GM19239 (cell line): ENCODE measurements around the gene USP24.
A peak's percentile ranks its signal among the peaks of the same experiment; 100 is the strongest.
"Not testable (repeated sequence)": the region's sequence is repeated elsewhere in the genome, so short reads cannot be mapped to it uniquely, and the experiment has no call there.

Experiments
- DNase-seq: peaks from one replicate; pipeline ENCODE4 v3.0.0; 2011; ENCODE audit warnings: low spot score; ENCODE audit not compliant: insufficient read length
- FAIRE-seq: peaks from 2 replicates; lab custom pipeline; 2011; peaks lifted over from hg19 to GRCh38; lab: Jason Lieb, UNC

The USP24 gene

DNA sequence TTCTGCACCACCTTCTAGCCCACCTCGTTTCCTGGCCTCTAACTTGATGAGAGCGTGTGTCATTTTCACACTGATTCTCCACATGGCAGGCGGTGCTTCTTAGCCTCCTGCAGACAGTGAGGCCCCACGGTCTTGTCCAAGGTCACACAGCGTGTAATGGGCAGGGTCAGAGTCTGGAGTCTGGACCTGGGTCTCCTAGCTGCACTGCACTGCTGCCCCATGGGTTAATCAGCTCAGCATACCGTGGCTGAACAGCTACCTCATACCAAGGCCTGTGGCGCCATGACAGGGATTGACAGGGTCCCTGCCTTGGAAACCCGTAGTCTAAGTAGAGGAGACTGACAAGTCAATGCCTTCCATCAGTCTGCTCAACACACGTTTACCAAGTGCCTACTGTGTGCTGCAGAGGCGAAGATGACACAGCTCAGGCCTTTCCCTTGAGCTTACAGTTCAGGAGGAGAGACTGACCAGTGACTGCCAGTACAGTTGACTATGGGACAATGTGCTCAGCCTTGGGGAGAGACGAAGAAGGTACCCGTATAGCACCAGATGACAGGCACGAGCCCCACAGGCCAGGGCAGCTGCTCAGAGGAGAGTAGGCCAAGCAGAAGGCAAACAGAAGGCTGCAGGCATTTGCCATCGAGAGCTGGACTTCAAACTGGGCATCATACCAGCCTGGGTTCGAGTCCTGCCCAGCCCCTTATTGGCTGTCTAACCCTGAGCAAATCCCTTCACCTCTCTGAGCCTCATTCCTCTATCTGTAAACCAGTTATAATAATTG, 170.4 kb downstream of the USP24 start:
- no peak for FAIRE-seq
- no peak for DNase-seq

DNA sequence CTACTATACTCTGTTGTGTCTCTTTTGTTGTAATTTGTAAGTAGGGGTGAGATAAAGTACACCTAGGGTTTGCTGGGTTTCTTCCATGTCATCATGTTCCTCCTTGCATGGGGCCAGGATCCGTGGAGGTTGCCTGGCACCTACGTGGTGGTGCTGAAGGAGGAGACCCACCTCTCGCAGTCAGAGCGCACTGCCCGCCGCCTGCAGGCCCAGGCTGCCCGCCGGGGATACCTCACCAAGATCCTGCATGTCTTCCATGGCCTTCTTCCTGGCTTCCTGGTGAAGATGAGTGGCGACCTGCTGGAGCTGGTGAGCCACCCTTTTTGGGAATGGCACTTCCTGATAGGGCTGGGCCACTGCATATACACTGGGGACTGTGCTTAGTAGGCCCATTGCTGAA, 171.4 kb downstream of the USP24 start:
- FAIRE-seq = no peak
- DNase-seq = no peak

DNA sequence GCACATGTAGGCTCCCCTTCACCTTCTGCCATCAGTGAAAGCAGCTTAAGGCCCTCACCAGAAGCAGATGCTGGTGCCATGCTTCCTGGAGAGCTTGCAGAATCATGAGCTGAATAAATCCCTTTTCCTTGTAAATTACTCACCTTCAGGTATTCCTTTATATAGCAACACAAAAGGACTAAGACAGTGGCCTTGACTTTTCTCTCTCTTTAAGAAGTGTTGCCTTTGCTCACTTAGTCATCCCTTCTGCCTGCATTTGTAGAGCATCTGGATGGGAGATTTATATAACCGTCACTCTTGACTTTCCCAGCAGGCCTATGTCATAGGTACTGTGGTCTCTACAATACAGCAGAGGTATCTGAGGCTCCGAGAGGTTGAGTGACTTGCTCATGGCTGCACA, 172.2 kb downstream of the USP24 start:
- FAIRE-seq (no peak), DNase-seq (no peak)

DNA sequence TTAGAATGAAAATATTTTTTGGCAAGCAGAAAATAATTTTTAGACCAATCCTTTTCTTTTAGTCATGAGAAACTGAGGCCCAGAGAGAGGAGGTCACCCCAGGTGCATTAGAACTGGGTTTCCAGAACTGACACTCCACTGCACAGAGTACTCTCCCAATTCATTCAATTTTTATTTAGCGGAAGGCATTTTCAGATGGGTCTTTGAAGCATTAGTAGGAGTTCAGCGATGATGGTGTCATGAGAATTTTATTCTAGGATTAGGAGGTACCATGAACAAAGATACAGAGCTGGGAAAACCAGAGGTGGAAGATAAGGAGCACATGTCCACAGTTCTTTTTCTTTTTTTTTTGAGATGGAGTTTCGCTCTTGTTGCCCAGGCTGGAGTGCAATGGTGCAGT, 173.6 kb downstream of the USP24 start:
- FAIRE-seq (no peak), DNase-seq (no peak)

DNA sequence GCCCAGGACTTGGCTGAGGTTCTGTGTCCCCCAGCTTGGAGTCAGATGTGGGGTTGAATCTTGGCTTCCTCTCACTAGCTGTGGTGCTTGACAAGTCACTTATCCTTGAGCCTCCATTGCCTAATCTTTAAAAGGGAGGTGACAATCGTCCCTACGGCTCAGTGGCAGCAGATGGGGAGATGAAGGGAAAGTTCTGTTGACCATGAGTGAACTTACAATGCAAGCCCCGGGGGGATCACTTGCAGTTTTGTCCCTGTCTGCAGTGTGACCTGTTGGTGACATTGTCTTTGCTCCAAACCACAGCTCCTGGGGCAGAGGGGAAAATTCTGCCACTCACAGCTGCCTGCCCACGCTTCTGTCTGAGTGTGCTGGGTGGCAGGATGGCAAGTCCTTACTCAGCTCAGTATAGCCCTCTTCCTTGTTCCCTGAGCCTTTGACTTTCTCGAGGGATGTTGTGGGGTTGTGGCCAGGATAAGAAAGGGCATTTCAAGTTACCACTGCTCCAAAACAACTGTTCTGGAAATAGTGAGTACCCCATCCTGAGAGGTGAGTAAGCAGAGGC, 174.2 kb downstream of the USP24 start:
- FAIRE-seq (no peak), DNase-seq (no peak)

DNA sequence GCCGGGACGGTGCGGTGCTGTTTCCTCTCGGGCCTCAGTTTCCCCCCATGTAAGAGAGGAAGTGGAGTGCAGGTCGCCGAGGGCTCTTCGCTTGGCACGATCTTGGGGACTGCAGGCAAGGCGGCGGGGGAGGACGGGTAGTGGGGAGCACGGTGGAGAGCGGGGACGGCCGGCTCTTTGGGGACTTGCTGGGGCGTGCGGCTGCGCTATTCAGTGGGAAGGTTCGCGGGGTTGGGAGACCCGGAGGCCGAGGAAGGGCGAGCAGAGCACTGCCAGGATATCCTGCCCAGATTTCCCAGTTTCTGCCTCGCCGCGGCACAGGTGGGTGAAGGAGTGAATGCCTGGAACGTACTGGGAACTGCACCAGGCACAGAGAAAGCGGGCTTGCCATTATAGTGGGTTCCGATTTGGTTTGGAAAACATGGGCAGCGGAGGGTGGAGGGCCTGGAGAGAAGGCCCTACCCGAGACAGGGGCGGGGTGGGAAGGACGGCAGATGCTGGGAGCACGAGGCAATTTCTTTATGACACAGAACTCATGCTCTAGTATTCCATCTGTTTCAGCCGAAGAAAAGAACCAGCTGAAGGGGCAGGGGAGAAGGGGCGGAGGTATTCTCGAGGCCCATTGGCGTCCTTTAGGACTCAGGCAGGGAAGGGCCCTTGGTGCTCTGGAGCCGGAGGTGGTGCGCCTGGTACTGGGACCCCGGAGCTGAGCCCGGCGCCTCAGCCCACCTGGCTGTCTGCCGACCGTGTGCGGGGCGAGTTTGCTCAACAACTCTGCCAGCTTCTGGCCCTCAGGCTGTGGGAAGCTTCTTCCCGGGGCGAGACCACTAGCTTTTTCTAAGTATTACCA, 174.9 kb downstream of the USP24 start:
- FAIRE-seq (no peak), DNase-seq (no peak)

DNA sequence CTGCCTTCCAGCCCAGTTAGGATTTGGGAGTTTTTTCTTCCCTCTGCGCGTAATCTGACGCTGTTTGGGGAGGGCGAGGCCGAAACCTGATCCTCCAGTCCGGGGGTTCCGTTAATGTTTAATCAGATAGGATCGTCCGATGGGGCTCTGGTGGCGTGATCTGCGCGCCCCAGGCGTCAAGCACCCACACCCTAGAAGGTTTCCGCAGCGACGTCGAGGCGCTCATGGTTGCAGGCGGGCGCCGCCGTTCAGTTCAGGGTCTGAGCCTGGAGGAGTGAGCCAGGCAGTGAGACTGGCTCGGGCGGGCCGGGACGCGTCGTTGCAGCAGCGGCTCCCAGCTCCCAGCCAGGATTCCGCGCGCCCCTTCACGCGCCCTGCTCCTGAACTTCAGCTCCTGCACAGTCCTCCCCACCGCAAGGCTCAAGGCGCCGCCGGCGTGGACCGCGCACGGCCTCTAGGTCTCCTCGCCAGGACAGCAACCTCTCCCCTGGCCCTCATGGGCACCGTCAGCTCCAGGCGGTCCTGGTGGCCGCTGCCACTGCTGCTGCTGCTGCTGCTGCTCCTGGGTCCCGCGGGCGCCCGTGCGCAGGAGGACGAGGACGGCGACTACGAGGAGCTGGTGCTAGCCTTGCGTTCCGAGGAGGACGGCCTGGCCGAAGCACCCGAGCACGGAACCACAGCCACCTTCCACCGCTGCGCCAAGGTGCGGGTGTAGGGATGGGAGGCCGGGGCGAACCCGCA, 175.7 kb downstream of the USP24 start, which contains the start of gene PCSK9:
TSS of gene PCSK9 (plus strand) at position 207 of the 741 bp plus-strand sequence. CDS start at position 497, 290 bp downstream.
- FAIRE-seq = no peak
- DNase-seq = no peak

DNA sequence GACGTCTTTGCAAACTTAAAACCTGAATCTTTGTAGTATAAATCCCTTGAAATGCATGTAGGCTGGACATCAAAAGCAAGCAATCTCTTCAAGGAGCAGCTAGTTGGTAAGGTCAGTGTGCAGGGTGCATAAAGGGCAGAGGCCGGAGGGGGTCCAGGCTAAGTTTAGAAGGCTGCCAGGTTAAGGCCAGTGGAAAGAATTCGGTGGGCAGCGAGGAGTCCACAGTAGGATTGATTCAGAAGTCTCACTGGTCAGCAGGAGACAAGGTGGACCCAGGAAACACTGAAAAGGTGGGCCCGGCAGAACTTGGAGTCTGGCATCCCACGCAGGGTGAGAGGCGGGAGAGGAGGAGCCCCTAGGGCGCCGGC, 176.2 kb downstream of the USP24 start:
- FAIRE-seq (no peak), DNase-seq (no peak)

DNA sequence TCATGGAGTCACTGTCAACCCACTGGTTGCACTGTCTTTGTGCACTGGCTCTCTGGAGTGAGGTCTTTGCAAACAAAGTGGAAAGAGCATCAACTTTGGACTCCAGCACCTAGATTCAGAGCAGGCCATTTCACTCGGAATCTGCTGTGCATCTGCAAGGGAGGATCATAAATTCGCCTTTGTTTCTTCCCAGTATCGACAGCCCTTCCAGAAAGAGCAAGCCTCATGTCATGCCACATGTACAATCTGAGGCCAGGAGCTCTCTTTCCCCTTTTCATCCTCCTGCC, 176.7 kb downstream of the USP24 start:
- FAIRE-seq = no peak

DNA sequence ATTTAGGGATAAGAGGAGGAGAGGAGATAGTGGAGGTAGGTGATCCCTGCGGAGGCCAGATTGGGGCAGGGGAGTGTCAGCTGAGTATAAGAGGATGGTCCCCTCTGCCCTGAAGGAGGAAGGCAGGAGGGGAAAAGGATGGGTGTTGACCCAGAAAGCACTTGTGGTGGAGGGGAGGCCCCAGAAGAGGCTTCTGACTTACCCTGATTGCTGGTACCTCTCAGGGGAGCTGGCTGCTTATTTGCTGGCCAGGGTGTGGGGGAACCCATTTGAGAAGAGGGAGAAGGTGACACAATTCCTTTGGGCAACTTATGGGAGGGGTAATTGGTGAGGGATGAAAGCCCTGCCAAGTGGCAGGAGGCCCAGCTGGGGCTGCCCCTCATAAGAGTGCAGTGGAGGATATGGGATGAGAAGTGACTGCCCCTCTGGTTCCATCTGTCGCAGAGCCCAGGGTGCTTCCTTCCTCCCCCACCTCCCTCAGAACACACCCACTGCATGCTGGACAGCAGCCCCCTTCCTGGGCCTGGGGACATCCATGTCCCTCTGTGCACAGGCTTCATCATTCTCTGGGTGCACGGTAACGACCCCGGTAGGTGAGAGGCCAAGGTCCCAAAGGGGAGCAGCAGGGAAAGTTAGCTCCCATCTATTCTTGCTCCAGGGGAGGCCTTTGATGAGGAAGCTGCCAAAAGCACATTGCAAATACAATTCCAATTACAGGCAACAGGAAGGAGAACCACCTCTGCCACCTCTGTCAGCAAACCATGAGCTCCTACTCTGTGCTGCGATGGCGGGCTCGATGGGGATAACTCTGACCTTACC, 177.2 kb downstream of the USP24 start:
- FAIRE-seq (no peak), DNase-seq (no peak)

More for the DNA sequence above, 176.7 kb downstream of the USP24 start:
- no peak for DNase-seq

DNA sequence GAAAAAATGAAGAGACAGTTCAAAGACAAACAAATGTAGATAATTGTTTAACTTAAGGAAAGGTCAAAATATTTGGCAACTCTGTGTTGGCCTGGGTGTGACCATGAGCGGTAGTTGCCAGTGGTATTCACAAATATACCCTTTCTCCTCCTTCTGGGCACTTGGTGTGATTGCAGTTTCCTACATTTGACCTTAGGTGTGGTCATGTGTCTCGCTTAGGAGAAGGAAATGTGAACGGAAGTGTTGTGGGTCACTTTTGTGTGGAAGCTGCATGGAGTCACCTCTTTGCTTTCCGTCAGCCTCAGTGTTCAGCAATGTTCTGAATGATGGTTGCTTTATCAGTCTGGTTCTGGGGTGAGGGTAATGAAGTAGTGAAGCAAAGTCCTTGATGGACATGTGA, 179.3 kb downstream of the USP24 start:
- no peak for FAIRE-seq

DNA sequence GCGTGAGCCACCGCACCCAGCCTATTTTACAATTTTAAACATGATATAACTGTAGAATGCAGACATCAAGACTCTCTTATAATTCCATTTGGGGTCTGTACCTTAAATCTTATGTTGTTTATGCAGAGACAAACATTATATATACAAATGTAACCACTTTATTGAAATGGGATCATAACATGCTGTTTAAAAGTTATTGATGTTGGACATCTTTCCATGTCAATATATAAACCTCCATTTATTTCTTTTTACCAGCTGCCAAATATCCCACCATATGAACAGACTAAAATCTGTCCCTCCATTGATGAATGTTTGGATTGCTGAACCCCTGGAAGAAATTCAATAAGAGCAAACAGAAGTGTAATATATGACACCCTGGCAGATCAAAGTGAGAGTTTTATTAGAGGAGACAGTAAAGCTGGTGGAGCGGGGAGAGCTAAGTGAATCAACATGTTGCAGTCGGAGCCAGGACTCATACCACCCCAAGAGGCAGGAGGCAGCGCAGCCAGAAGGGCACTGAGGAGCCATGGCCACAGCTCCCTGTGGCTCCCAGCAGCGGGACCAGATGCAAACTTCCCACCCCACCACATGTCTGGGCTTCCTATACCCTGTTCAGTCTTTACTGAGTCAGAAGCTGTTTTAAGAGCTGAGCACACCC, 180.6 kb downstream of the USP24 start:
- DNase-seq (no peak), FAIRE-seq (no peak)

More for the DNA sequence above, 179.3 kb downstream of the USP24 start:
- no peak for DNase-seq

DNA sequence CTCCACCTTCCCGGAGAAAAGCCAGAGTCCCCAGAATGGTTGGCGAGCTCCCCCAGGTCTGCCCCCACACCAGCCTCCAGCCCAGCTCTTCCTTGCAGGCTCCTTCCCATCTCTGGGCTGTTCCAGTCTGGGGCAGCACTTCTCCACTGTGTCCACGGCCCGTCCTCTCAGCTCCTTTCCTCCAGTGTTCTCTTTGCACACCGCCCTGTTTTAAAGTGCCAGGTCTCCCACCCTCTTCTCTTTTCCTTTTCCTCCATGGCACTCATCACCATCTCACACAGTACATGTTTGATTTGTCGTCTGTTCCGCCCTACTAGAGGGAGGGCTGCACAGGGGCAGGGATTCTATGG, 181.9 kb downstream of the USP24 start:
- FAIRE-seq = no peak

DNA sequence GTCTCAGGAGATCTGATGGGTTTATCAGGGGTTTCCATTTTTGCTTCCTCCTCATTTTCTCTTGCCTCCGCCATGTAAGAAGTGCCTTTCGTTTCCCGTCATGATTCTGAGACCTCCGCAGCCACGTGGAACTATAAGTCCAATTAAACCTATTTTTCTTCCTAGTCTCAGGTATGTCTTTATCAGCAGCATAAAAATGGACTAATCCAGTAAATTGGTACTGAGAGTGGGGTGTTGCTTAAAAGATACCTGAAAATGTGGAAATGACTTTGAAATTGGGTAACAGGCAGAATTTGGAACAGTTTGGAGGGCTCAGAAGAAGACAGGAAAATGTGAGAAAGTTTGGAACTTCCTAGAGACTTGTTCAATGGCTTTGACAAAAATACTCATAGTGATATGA, 184.1 kb downstream of the USP24 start:
- not testable (repeated sequence) for DNase-seq, FAIRE-seq

More for the DNA sequence above, 181.9 kb downstream of the USP24 start:
- no peak for DNase-seq

DNA sequence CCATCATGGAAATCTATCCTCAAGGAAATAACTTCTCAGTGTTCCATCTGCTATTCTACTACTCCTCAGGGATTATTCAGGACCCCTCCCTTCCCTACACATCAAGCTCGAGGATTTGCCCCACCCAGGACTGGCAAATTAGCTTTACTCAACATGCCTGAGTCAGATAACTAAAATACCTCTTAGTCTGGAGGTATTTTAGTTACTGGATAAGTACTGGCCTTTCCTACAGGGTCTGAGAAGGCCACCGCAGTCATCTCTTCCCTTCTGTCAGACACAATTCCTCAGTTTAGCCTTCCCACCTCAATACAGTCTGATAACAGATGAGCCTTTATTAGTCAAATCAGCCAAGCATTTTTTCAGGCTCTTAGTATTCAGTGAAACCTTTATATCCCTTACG, 188.5 kb downstream of the USP24 start:
- FAIRE-seq, DNase-seq: not testable (repeated sequence)

DNA sequence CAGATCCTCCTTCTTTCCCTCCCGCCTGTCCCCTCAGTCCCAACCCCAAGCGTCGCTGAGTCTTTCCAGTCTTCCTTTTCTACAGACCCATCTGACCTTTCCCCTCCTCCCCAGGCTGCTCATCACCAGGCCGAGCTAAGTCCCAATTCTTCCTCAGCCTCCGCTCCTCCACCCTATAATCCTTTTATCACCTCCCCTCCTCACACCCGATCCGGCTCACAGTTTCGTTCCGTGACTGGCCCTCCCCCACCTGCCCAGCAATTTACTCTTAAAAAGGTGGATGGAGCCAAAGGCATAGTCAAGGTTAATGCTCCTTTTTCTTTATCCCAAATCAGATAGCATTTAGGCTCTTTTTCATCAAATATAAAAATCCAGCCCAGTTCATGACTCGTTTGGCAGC, 191.0 kb downstream of the USP24 start:
- not testable (repeated sequence) for DNase-seq, FAIRE-seq

DNA sequence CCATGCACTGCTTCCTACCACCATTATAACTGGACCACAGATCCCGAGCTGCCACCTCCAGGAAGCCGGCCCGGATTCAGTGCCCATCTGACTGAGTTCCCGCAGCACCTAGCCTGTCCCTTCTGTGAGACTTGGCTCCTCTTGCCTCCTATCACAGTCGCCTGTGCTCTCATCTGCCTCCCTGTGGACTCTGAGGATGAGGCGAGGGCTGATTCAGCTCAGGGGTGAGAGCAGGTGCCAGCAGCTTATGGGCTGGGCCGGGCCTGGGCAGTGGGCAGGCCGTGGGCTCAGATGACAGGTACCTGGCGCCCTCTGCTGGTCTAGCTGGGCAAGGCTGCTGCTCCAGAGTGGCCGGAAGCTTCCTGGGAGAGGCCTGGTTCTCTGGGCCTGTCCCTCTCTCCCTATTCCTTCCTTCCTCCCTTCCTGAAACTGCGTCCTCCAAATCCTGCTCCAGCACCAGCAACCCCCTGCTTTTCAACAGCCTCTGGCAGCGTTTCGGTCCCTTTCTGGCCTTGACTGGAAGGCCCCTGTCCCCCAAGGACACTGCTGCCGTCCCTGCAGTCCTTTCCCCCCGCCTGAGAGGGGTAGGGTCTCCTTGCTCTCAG, 193.1 kb downstream of the USP24 start:
- DNase-seq = peak; percentile 68
- no peak for FAIRE-seq

DNA sequence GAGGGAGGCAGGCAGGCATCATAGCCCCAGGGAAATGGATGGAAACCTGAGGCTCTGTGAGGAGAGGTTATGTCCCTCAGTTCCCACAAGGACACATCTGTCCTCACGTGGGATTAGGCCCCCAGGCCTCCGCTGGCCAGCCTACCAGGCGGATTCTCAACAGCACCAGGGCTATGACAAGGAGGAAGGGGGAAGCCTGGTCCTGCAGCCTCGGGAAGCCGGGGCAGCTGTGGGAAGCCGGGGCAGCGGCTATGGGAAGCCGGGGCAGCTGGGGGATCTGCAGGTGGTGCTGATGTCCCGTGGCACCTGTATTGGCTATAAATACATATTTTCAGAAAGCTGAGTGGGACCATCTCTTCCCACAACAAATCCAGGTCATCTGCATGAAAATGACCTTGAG, 196.8 kb downstream of the USP24 start:
- DNase-seq = no peak

More for the DNA sequence above, 196.8 kb downstream of the USP24 start:
- no peak for FAIRE-seq
